SK-N-DZ (cell line): ENCODE measurements around the gene C1QB.
"Not testable (repeated sequence)": the region's sequence is repeated elsewhere in the genome, so short reads cannot be mapped to it uniquely, and the experiment has no call there.

Experiments used
- DNase-seq: peaks from one replicate; pipeline ENCODE4 v3.0.0-alpha.2; 2015; ENCODE audit warnings: low spot score

The C1QB gene

DNA sequence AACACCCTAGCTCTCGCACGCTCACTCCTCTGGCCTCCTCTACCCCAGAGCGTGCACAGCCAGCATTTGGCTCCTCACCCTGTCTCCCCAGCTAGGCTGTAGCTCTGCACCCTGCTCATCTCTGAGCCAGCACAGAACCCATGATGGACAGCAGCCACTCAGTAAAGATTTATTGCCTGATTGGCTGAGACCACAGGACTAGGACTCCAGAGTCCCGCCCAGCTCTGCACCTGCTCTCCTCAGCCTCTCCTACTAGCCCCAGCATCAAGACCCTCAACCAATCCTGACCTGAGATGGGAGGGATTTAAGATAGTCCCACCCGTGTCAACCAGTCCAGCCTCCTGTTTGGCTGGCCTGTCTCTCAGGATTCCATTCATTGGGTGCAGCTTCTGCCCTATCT is 9.3 kb downstream of the C1QB start:
- peak; percentile 89 for DNase-seq

- DNase-seq: no peak
These were observed 10.0 kb downstream of the C1QB start for GRCh38 chr1:22662986-22663408.

- DNase-seq: peak; percentile 55
These were observed 12.7 kb downstream of the C1QB start for GRCh38 chr1:22665752-22666151.

DNA sequence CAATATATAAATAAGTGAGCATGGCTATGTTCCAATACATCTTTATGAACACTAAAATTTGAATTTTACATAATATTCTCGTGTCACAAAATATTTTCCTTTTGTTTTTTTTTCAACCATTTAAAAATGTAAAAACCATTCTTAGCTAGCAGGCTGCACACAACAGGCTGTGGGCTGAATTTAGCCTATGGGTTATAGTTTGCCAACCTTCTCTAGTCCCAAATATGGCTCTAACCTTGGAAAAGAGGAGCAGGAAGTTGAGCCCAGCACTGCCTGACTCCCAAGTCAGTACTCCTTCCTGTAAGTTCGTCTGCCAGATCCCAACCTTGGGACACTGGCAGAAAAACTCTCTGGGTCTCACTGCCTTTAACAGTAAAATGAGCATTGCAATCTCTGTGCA is 13.4 kb downstream of the C1QB start:
- no peak for DNase-seq

DNA sequence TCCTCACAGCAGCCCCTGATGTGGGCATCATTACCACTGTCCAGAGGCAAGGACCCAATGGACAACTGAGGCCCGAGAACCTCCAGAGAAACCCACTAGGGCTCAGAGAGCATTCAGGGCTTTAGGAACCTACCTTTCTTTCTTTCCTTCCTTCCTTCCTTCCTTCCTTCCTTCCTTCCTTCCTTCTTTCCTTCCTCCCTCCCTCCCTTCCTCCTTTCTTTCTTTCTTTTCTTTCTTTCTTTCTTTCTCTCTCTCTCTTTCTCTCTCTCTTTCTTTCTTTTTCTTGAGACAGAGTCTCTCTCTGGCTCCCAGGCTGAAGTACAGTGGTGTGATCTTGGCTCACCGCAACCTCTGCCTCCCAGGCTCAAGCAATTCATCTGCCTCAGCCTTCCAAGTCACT is 15.8 kb downstream of the C1QB start:
- not testable (repeated sequence) for DNase-seq

DNA sequence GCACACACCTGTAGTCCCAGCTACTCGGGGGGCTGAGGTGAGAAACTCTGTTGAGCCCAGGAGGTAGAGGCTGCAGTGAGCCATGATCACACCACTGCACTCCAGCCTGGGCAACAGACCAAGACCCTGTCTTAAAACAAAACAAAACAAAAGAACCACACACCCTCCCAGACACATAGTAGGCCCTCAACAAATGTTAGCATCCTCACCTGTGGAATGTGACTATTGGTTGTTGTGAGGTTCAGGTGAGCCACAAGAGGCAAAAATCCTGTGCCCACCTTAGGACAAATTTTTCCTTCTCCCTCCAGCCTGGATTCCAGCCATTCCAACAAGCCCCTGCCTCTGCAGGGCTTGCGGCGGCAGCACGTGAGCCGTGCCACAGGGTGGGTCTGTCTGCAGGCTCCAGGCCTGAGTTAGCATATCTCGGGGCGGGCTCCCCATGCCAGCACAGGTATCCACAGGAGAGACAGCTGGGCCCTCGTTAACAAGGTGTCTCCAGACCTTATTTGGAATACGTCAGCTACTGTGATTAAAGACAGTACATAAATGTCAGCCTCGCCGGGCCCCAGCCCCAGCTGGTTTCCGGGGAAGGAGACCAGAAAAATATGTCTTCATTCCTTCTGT is 17.4 kb downstream of the C1QB start:
- no peak for DNase-seq

- DNase-seq: no peak
These were observed 19.0 kb downstream of the C1QB start for GRCh38 chr1:22671999-22672398.

- DNase-seq: peak; percentile 87
These were observed 20.7 kb downstream of the C1QB start for GRCh38 chr1:22673486-22674409.

DNA sequence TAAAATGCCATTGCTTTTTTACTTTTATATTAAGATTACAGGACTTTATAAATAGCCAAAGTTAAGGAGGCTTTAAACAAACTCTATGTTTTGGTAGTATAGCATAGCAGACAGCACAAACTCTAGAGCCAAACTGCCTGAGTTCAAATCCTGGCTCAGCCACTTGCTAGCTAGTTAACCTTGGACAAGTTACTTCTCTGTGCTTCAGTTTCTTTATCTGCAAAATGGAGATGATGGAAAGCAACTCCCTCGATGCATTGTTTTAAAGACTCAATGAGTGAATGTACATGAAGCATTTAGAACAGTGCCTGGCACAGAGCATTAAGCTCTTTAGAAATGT is 21.3 kb downstream of the C1QB start:
- no peak for DNase-seq

DNA sequence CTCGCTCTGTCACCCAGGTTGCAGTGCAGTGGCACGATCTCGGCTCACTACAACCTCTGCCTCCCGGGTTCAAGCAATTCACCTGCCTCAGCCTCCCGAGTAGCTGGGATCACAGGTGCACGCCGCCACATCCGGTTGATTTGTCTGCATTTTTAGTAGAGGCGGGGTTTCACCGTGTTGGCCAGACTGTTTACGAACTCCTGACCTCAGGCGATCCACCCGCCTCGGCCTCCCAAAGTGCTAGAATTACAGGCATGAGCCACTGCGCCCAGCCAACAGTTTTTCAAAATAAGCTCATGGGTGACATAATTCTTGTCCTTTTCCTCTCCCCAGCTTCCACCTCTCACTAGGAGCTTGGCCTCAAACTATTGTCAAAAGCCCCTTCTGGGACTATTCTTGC is 23.1 kb downstream of the C1QB start:
- DNase-seq: not testable (repeated sequence)

GRCh38 chr1:22676916-22677583 is 24.0 kb downstream of the C1QB start:
- DNase-seq: no peak

DNA sequence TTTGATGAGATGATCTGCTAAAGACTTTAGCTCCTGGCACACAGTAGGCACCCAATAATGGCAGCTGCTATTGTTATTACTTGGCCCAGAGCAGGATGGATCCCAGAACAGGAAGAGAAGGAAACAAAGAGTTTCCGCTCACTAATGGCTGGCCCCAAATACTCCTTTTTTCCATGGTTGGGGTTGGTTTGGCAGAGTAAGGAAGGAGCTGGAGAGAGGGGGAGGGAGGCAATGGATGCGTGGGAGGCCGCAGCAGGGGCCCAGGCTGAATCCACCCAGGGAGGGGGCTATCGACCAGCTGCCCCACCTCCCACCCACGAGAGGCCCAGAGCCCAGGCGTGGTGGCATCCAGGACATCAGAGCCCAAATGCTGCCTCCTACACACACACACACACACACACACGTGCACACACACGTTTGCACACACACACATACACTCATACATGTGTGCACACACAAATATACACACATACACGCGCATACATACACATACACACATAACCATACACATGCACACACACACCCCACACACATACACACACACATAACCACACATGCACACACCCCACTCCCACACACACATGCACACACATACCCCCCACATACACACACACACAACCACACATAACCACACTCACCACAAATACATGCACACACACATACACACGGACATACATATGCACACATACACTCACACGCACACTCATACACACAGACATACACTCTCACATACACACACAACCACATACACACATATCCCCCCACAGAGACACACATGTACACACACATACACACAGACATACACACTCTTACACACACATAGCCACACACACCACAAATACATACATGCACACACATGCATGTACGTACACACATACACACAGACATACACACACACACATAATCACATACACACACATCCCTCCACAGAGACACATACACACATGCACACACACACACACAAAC is 25.2 kb downstream of the C1QB start:
- no peak for DNase-seq

DNA sequence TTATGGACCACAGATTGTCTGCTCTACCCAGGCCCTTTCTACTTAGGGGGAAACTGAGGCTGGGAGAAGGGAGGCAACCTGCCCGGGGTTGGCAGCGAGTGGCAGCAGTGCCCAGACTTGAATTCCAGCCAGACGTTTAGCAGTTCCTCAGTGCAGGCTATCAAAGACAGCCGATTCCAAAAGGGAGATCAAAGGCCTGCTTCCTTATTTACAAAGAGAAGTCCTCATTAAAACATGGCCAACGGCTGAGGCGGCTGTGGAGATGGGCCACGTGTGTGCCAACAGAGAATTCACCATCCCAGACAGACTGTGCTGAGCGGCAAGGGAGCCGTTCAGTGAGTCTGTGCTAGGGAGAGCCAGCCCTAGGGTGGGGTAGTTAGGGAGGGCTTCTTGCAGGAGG is 27.7 kb downstream of the C1QB start:
- no peak for DNase-seq

DNA sequence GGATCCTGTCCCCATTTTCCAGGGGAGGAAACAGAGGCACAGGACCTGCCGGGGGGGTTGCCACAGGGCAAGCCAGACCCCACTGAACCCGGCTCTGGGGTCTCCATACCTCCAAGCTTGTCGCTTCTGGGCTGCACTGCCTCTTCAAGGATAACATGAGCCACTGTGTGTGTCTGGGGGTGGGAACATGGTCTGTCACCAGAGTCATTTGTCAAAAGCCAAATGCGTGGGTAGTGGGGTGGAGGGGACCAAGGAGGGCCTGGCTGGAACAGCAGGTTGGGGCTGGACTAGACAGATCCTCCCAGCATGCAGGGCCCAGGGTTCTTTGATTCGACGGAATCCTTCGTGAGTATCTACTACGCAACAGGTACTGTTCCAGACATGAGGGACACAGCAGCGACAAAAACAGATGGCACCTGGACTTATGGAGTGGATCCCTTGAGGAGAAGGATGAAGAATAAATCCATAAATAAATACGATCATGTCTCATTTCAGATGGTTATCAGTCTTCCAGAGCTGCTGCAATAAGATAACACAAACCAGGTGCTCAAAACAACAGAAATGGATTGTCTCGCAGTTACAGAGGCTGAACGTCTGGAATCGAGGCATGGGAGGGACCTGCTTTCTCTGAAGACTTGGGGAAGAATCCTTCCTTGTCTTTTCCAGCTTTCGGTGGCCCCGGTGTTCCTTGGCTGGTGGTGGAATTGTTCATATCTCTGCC is 28.7 kb downstream of the C1QB start:
- peak; percentile 94 for DNase-seq

GRCh38 chr1:22683547-22683946 is 30.5 kb downstream of the C1QB start:
- DNase-seq: no peak

GRCh38 chr1:22685591-22686059 is 32.6 kb downstream of the C1QB start:
- no peak for DNase-seq

GRCh38 chr1:22687191-22687590 is 34.2 kb downstream of the C1QB start:
- no peak for DNase-seq

- DNase-seq: no peak
These were observed 35.4 kb downstream of the C1QB start for GRCh38 chr1:22688466-22688865.

DNA sequence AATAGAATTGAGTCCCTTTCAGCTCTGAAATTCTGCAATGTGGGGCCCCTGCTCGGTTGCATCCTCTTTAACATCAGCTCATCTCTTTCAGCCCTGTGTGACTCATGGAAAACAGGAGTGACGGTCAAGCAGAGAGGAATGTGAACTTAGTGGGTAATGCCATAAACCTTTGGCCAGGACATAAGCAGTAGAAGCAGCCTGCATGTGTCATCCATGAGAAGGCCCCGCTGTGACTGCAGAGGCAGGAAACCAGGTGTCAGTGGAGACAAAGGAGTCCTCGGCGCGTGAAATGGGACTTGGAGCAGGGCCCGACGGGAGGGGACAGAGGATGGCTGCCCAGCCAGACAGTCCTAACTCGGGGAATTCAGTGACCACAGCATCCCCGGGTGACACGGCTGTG is 36.5 kb downstream of the C1QB start:
- no peak for DNase-seq

DNA sequence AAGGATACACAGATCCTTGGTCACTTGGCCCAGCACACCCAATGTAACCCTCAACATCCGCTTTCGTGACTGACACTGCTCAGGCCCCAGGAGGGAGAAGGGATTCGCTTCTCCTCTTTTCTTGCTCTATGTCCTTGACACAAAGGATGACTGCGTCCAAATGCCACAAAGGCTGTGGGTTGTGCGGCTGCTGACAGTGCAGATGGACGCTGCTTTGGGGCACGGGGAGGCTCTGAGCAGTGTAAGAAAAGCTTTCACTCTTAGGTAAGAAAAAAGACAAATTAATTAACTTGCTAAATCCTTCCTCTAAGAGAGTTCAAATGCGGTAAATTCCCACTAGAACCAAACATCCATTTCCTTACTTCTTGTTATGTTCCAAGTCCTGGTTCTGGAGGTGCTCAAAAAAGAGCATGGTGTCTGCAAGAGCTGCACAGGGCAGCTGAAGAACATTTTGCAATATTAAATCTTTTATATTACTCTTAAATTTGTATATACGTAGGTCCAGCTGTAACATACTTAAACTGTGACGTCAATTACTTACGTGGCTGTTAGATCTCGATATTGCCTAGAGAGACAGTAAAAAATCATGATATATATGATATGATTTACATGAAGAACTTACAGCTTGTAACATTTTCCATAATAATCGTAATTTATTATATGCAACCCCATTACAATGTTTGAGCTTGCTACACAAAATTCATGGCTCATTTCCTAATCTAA is 38.2 kb downstream of the C1QB start:
- DNase-seq: no peak
